ENCODE measurements around the gene ARL13B. TPM values are rescaled to one million over a fixed set of nuclear protein-coding genes. Genes with fewer than 3 reads are reported as not detected.

Gene ARL13B
- total and polyA plus RNA-seq, 10 of the 15 experiments (the other 5 are each of a cell fraction or from before 2014, with no cell fraction given), result 3.0 to 10.4 (median 7.9) TPM

GRCh38 chr3:94092086-94092485 is 112.1 kb downstream of the ARL13B start:
- H3K36me3 ChIP-seq (ENCODE audit: control insufficient read depth in 2 of 2, insufficient read depth in 2 of 2, low read length in 1 of 2), result peaks cover 3 to 24% of the 10 kb centered on the region in 2 experiments; a peak in 2 of 4 replicates
- BruUV-seq (replicated peaks), result no TSS peak
- in situ Hi-C loops (cut with MboI), result no loop called here

GRCh38 chr3:94093151-94093550 is 113.2 kb downstream of the ARL13B start:
- 100% methylated on average over 1 of the region's 1 CpG for WGBS (ENCODE audit: insufficient coverage, insufficient replicate concordance, low lambda C conversion rate, missing lambda C conversion rate)
- no peaks in the 10 kb centered on the region for H3K27me3 ChIP-seq (replicated peaks in 1 of 2; ENCODE audit: control insufficient read depth in 2 of 2, insufficient read depth in 2 of 2, low read length in 1 of 2)
- H3K4me3 ChIP-seq, result no peak overlapping the region
- in situ Hi-C loops (cut with MboI) (no loop called here), intact Hi-C loops (cut with micrococcal nuclease; ENCODE audit: unreplicated experiment) (no loop called here)
- peaks cover 3 to 23% of the 10 kb centered on the region in 2 experiments; a peak in 2 of 4 replicates for H3K36me3 ChIP-seq (ENCODE audit: control insufficient read depth in 2 of 2, insufficient read depth in 2 of 2, low read length in 1 of 2)
- no peaks in the 10 kb centered on the region for H3K4me1 ChIP-seq (ENCODE audit: control insufficient read depth, insufficient read depth, low read length)
- H3K27ac ChIP-seq (ENCODE audit: control insufficient read depth, insufficient read depth), result no peak overlapping the region
- no peak overlapping the region for H3K4me2 ChIP-seq (ENCODE audit: control insufficient read depth, insufficient read depth)
- RAD21 ChIA-PET (ENCODE audit: unreplicated experiment), result no interaction called here
- DNase-seq (ENCODE audit: low read depth, low spot score), result no peak
- FAIRE-seq, result no peak
- H3K9ac ChIP-seq (ENCODE audit: control insufficient read depth, insufficient read depth, low read length), result no peak overlapping the region
- no peaks in the 10 kb centered on the region for H3K79me2 ChIP-seq (ENCODE audit: control insufficient read depth, insufficient read depth, low read length)
- H4K20me1 ChIP-seq (ENCODE audit: control insufficient read depth, insufficient read depth), result no peaks in the 10 kb centered on the region
- POLR2A ChIA-PET, result no interaction called here
- no peak overlapping the region for H2AFZ ChIP-seq (ENCODE audit: control insufficient read depth, low read depth, low read length)
- no peaks in the 10 kb centered on the region for H3K9me3 ChIP-seq (replicated peaks; ENCODE audit: control insufficient read depth, insufficient read depth, low read length)
- ATAC-seq, result no peak
- no TSS peak for BruUV-seq (replicated peaks)
- SMC1A ChIA-PET (ENCODE audit: uncharacterized antibody, unreplicated experiment), result no interaction called here
- CTCF ChIA-PET, result no interaction called here
- no peak for TF ChIP-seq FOS (IDR thresholded peaks at IDR 0.05; ENCODE audit: borderline replicate concordance, extremely low read depth, insufficient read length)
- TF ChIP-seq ZNF207 (IDR thresholded peaks at IDR 0.05; ENCODE audit: borderline replicate concordance), result no peak
- TF ChIP-seq IRF5 (IDR thresholded peaks at IDR 0.05; ENCODE audit: borderline replicate concordance), result no peak
- no peak for TF ChIP-seq NKRF (conservative IDR thresholded peaks at IDR 0.05)
- no peak for TF ChIP-seq KLF5 (IDR thresholded peaks at IDR 0.05; ENCODE audit: partially characterized antibody)
- TF ChIP-seq RBBP5 (conservative IDR thresholded peaks at IDR 0.05), result no peak
- no peak for TF ChIP-seq BCLAF1 (IDR thresholded peaks at IDR 0.05)
- no peak for TF ChIP-seq GATAD2B (conservative IDR thresholded peaks at IDR 0.05; ENCODE audit: low read depth)

More at GRCh38 chr3:94092086-94092485, 112.1 kb downstream of the ARL13B start:
- 93% methylated on average over 1 of the region's 1 CpG for WGBS (ENCODE audit: insufficient coverage, insufficient replicate concordance, low lambda C conversion rate, missing lambda C conversion rate)
- no peak overlapping the region for H2AFZ ChIP-seq (ENCODE audit: control insufficient read depth, low read depth, low read length)
- no peaks in the 10 kb centered on the region for H3K9me3 ChIP-seq (replicated peaks; ENCODE audit: control insufficient read depth, insufficient read depth, low read length)
- no peak overlapping the region for H3K9ac ChIP-seq (ENCODE audit: control insufficient read depth, insufficient read depth, low read length)
- no peaks in the 10 kb centered on the region for H3K4me1 ChIP-seq (ENCODE audit: control insufficient read depth, insufficient read depth, low read length)
- ChIA-PET RAD21 (ENCODE audit: unreplicated experiment) (no interaction called here), CTCF (no interaction called here), SMC1A (ENCODE audit: uncharacterized antibody, unreplicated experiment) (interaction anchor here (1.1 kb wide), 1 partner anchor 10 kb away, joined by 3 read pairs; no protein-coding TSS in a partner anchor), POLR2A (no interaction called here)
- H4K20me1 ChIP-seq (ENCODE audit: control insufficient read depth, insufficient read depth), result no peaks in the 10 kb centered on the region
- intact Hi-C loops (cut with micrococcal nuclease; ENCODE audit: unreplicated experiment), result no loop called here
- H3K79me2 ChIP-seq (ENCODE audit: control insufficient read depth, insufficient read depth, low read length), result no peaks in the 10 kb centered on the region
- no peak overlapping the region for H3K4me3 ChIP-seq
- no peak for TF ChIP-seq CBFB (IDR thresholded peaks at IDR 0.05; ENCODE audit: low read depth)
- TF ChIP-seq MYC (IDR thresholded peaks at IDR 0.05; ENCODE audit: insufficient read depth, insufficient read length, insufficient replicate concordance, low read length, severe bottlenecking), result no peak
- TF ChIP-seq STAT3 (IDR thresholded peaks at IDR 0.05; ENCODE audit: low read depth, low read length), result no peak
- no peak for TF ChIP-seq CBX5 (IDR thresholded peaks at IDR 0.05; ENCODE audit: low read depth)
- TF ChIP-seq BCL11A (IDR thresholded peaks at IDR 0.05; ENCODE audit: low read depth, low read length), result no peak
- no peak for TF ChIP-seq TARDBP (IDR thresholded peaks at IDR 0.05; ENCODE audit: borderline replicate concordance)
- no peak for TF ChIP-seq GABPA (IDR thresholded peaks at IDR 0.05; ENCODE audit: low read depth)
- TF ChIP-seq LARP7 (IDR thresholded peaks at IDR 0.05), result no peak
- no peak for TF ChIP-seq ESRRA (IDR thresholded peaks at IDR 0.05; ENCODE audit: low read length)
- TF ChIP-seq ZZZ3 (IDR thresholded peaks at IDR 0.05; ENCODE audit: control insufficient read depth, insufficient read length, low read depth), result no peak
- H3K4me2 ChIP-seq (ENCODE audit: control insufficient read depth, insufficient read depth), result no peak overlapping the region
- no peaks in the 10 kb centered on the region for H3K27me3 ChIP-seq (replicated peaks in 1 of 2; ENCODE audit: control insufficient read depth in 2 of 2, insufficient read depth in 2 of 2, low read length in 1 of 2)
- FAIRE-seq (no peak), DNase-seq (ENCODE audit: low read depth, low spot score) (no peak), ATAC-seq (no peak)
- no peak overlapping the region for H3K27ac ChIP-seq (ENCODE audit: control insufficient read depth, insufficient read depth)
